T-helper 17 cell (primary cell): ENCODE data around the gene GSX2. TPM values are rescaled to one million over a fixed set of nuclear protein-coding genes. Genes with fewer than 3 reads are reported as not detected.
"Not testable (repeated sequence)": the region's sequence is repeated elsewhere in the genome, so short reads cannot be mapped to it uniquely, and the experiment has no call there.

Experiments used
- ATAC-seq: fragments of 150-1000 bp; cut with Tn5 transposase; 2 replicates; pipeline ENCODE4 v1.10.0; 2021; ENCODE audit warnings: mild to moderate bottlenecking, moderate library complexity
- DNase-seq, 3 donors: peaks; one replicate each; pipeline versions ENCODE4 v3.0.0 to v3.0.0-alpha.2; 2020 to 2021
- H3K9me3 ChIP-seq: one replicate; pipeline ENCODE4 v1.7.0; 2013; ENCODE audit warnings: low read length, mild to moderate bottlenecking; ENCODE audit not compliant: control insufficient read depth, poor library complexity, severe bottlenecking
- H3K27ac Mint-ChIP-seq: one replicate; pipeline ENCODE4 v1.8.0; 2022; ENCODE audit warnings: mild to moderate bottlenecking, moderate library complexity, mixed read lengths
- H3K27me3 Mint-ChIP-seq: one replicate; pipeline ENCODE4 v1.8.0; 2022; ENCODE audit warnings: mixed read lengths
- H3K36me3 Mint-ChIP-seq: one replicate; pipeline ENCODE4 v1.8.0; 2022; ENCODE audit warnings: low read depth, mixed read lengths
- H3K4me1 Mint-ChIP-seq: one replicate; pipeline ENCODE4 v1.8.0; 2022; ENCODE audit warnings: mild to moderate bottlenecking, mixed read lengths
- H3K4me3 Mint-ChIP-seq: one replicate; pipeline ENCODE4 v1.8.0; 2022; ENCODE audit warnings: mild to moderate bottlenecking, moderate library complexity, mixed read lengths
- total RNA-seq, 4 donors: library from RNA in 2 of 4; stranded (reverse) in 2 of 4; gene quantifications; one replicate each; pipeline ENCODE4 v1.2.3 and lab custom pipeline; 2022 to 2026

The GSX2 gene
- total RNA-seq (not detected), total RNA-seq (lab: John Stamatoyannopoulos, UW) (0 reads per million in 2 donors)

DNA sequence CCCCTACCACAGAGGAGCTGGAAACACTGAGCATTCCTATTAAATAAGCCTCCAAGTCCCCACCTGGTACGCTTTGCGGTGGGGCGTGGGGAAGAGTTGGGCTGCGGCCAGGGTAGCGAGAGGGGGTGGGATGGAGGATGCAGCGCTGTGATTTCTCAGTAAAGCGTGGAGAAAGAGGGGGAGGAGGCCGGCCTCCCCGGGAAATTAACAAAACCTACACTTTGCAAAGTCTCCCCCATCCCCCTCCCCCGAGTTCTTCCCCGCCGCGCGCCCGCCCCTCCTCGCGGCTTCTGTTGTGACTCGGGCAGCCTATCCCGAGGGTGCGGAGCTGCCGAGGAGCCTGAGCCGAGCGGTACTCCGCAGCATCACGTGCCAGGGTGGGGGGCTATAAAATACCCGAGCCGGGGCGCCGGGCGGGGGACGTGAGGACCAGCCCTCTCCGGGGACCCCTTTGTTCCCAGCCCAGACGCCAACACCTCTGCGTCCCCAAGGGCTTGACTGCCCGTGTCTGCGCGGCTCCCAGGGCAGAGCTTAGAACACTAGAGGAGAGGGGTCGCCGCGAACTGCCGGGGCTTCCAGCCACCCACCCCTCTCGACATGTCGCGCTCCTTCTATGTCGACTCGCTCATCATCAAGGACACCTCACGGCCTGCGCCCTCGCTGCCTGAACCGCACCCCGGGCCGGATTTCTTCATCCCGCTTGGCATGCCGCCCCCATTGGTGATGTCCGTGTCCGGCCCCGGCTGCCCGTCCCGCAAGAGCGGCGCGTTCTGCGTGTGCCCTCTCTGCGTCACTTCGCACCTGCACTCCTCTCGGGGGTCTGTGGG lies at the start of gene GSX2:
Gene GSX2 (plus strand): TSS at position 416 of the 827 bp plus-strand sequence. CDS start 182 bp downstream, at position 598.
- peaks cover 5% of the 10 kb centered on the region for H3K36me3 Mint-ChIP-seq
- H3K4me1 Mint-ChIP-seq = peaks cover 22% of the 10 kb centered on the region
- H3K9me3 ChIP-seq = no peaks in the 10 kb centered on the region
- H3K27me3 Mint-ChIP-seq = peaks cover 89% of the 10 kb centered on the region
- peak; percentile 16 for ATAC-seq
- DNase-seq = no peak
- peak within 1 kb of the TSS; percentile 59 for H3K27ac Mint-ChIP-seq
- H3K4me3 Mint-ChIP-seq = peak within 1 kb of the TSS; percentile 82

- Mint-ChIP-seq H3K4me1 (peaks cover 27% of the 10 kb centered on the region), H3K27ac (peak overlapping the region; percentile 84), H3K36me3 (peaks cover 12% of the 10 kb centered on the region), H3K4me3 (peak overlapping the region; percentile 64), H3K27me3 (no peaks in the 10 kb centered on the region)
- DNase-seq = no peak
- H3K9me3 ChIP-seq = no peaks in the 10 kb centered on the region
- no peak for ATAC-seq
Observed at GRCh38 chr4:54050214-54050904, 49.6 kb upstream of the GSX2 start.

DNA sequence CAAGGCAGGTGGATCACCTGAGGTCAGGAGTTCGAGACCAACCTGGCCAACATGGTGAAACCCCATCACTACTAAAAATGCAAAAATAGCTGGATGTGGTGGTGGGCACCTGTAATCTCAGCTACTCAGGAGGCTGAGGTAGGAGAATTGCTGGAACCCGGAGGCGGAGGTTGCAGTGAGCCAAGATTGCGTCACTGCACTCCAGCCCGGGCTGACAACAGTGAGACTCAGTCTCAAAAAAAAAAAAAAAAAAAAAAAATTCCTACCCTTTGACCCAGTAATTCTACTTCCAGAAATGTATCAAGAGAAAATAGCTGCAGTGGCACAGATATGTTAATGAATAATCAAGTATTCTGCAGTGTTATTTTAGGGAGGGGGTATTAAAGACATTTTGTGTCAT lies 46.6 kb upstream of the GSX2 start:
- DNase-seq, ATAC-seq, H3K4me3 Mint-ChIP-seq, H3K9me3 ChIP-seq, H3K27me3 Mint-ChIP-seq, H3K27ac Mint-ChIP-seq: not testable (repeated sequence)
- Mint-ChIP-seq H3K4me1 (peaks cover 52% of the 10 kb centered on the region), H3K36me3 (peaks cover 13% of the 10 kb centered on the region)

DNA sequence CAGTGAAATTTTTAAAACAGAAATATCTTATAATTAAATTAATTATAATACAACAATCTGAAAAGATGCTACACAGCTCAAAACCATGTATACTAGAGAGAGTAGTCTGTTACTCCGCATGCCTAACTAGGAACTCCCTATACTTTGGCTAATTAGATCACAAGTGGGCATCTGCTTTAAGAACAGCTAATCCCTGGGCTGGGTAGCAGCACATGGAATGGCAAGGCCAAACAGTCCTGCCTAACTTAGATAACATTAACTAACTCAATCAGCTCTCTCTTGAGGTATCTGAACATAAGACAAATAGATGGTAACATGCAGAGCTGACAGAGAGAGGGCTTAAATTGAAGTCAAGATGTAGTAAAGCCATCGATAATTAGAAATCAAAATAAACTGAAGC lies 45.5 kb upstream of the GSX2 start:
- no peak overlapping the region for H3K27ac Mint-ChIP-seq
- DNase-seq (no peak), ATAC-seq (no peak)
- H3K4me1 Mint-ChIP-seq = peaks cover 55% of the 10 kb centered on the region
- H3K4me3 Mint-ChIP-seq = no peak overlapping the region
- H3K27me3 Mint-ChIP-seq = no peaks in the 10 kb centered on the region
- no peaks in the 10 kb centered on the region for H3K9me3 ChIP-seq
- H3K36me3 Mint-ChIP-seq = peaks cover 14% of the 10 kb centered on the region

GRCh38 chr4:54055494-54055893 lies 44.5 kb upstream of the GSX2 start:
- H3K27me3 Mint-ChIP-seq = no peaks in the 10 kb centered on the region
- peaks cover 12% of the 10 kb centered on the region for H3K36me3 Mint-ChIP-seq
- H3K4me3 Mint-ChIP-seq = no peak overlapping the region
- no peak overlapping the region for H3K27ac Mint-ChIP-seq
- H3K4me1 Mint-ChIP-seq = peaks cover 57% of the 10 kb centered on the region
- no peak for DNase-seq
- ATAC-seq = no peak
- no peaks in the 10 kb centered on the region for H3K9me3 ChIP-seq

DNA sequence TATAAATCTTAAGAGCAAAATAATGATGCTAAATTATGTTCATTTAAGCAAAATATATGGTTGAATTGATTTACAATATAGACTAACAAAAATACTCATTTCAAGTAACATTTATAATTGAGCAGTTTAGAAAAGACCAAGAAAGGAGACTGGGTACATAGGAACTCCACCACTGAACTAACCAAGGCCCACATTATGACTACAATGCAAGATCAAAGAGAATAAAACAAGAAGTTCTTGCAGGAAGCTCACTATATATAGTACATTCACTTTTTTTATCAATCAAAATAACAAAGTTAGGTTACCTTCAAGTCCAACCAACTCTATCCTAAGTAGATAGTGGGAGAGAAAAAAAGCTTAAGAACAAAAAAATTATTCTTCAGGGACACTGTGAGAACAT lies 43.6 kb upstream of the GSX2 start:
- ATAC-seq (peak; percentile 57), DNase-seq (no peak)
- Mint-ChIP-seq H3K36me3 (peaks cover 12% of the 10 kb centered on the region), H3K4me1 (peaks cover 52% of the 10 kb centered on the region), H3K4me3 (peak overlapping the region; percentile 62), H3K27ac (no peak overlapping the region), H3K27me3 (no peaks in the 10 kb centered on the region)
- H3K9me3 ChIP-seq = no peaks in the 10 kb centered on the region

- Mint-ChIP-seq H3K4me3 (peak overlapping the region; percentile 82), H3K4me1 (peaks cover 62% of the 10 kb centered on the region), H3K27ac (peak overlapping the region; percentile 77), H3K36me3 (peaks cover 10% of the 10 kb centered on the region), H3K27me3 (no peaks in the 10 kb centered on the region)
- no peaks in the 10 kb centered on the region for H3K9me3 ChIP-seq
- DNase-seq = no peak
- ATAC-seq = peak; percentile 58
Observed at GRCh38 chr4:54058171-54058570, 41.8 kb upstream of the GSX2 start.

DNA sequence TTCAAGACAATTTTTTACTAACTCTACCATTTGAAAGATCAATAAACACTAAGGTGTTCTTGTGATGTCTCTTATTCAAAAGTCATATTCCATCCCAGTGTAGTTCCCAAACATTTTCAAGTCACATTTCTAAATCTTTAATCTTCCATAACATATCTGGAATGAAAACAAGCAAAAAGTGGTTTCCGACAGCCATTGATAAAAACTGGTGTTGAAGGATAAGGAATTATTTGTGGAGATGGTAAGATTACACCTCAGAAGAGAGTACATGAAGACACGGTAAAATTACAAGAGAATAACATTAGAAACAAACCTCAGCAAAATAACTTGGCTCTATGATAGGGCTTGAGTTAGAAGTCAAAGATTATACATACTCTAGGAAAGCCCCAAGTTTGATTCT lies 39.8 kb upstream of the GSX2 start:
- H3K36me3 Mint-ChIP-seq = peaks cover 4% of the 10 kb centered on the region
- no peaks in the 10 kb centered on the region for H3K27me3 Mint-ChIP-seq
- H3K27ac Mint-ChIP-seq = peak overlapping the region; percentile 77
- no peaks in the 10 kb centered on the region for H3K9me3 ChIP-seq
- no peak for DNase-seq
- H3K4me1 Mint-ChIP-seq = peaks cover 54% of the 10 kb centered on the region
- peak overlapping the region; percentile 39 for H3K4me3 Mint-ChIP-seq
- ATAC-seq = no peak

DNA sequence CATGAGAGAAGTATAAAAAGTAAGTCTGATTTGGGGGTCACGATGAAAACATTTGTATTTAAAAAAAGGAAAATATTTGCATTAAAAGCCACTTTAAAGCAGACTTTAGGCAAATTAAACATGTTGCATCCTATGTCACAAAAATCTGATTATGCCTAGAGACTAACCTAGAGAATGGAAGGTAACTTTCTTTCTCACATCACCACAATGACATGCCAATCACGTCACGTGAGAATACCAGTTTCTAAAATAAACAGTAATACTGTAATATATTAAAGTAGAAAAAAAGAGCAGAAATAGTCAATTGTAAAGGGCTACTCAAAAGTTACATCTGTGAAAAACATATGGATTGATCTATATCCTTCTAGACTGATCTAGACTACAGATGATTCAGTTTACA lies 38.9 kb upstream of the GSX2 start:
- Mint-ChIP-seq H3K4me3 (peak overlapping the region; percentile 94), H3K4me1 (peaks cover 55% of the 10 kb centered on the region), H3K36me3 (peaks cover 3% of the 10 kb centered on the region), H3K27ac (no peak overlapping the region), H3K27me3 (no peaks in the 10 kb centered on the region)
- H3K9me3 ChIP-seq = no peaks in the 10 kb centered on the region
- ATAC-seq (no peak), DNase-seq (no peak)

- H3K36me3 Mint-ChIP-seq = peaks cover 3% of the 10 kb centered on the region
Observed at GRCh38 chr4:54061873-54062272, 38.1 kb upstream of the GSX2 start.

DNA sequence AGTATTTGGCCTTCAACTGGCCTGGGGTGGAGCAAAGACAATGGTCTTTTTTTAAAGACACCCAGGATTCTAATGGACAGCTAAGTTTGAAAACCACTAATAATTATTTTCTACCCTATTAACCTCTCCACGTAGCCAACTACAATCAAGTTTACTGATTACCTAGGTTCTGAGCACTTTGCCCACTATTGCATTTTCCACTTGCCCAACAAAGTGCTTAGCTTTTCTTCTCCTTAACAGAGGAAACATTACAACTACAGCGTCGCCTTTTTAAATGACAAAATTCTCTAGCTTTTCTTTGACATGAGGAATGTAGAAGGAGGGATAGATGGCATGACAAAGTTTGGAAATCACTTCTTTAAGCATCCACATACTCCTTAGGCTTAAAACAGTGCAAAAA lies 37.6 kb upstream of the GSX2 start:
- ATAC-seq (no peak), DNase-seq (no peak)
- Mint-ChIP-seq H3K4me1 (peaks cover 43% of the 10 kb centered on the region), H3K27ac (peak overlapping the region; percentile 97), H3K4me3 (peak overlapping the region; percentile 94), H3K36me3 (peaks cover 3% of the 10 kb centered on the region), H3K27me3 (no peaks in the 10 kb centered on the region)
- no peaks in the 10 kb centered on the region for H3K9me3 ChIP-seq

More at GRCh38 chr4:54061873-54062272, 38.1 kb upstream of the GSX2 start:
- H3K9me3 ChIP-seq = no peaks in the 10 kb centered on the region
- ATAC-seq = no peak
- no peak for DNase-seq
- H3K4me3 Mint-ChIP-seq = peak overlapping the region; percentile 94
- H3K27me3 Mint-ChIP-seq = no peaks in the 10 kb centered on the region
- H3K4me1 Mint-ChIP-seq = peaks cover 48% of the 10 kb centered on the region
- H3K27ac Mint-ChIP-seq = peak overlapping the region; percentile 97

GRCh38 chr4:54063229-54063628 lies 36.7 kb upstream of the GSX2 start:
- ATAC-seq (no peak), DNase-seq (no peak)
- peak overlapping the region; percentile 94 for H3K4me3 Mint-ChIP-seq
- H3K4me1 Mint-ChIP-seq = peaks cover 35% of the 10 kb centered on the region
- peak overlapping the region; percentile 97 for H3K27ac Mint-ChIP-seq
- H3K36me3 Mint-ChIP-seq = peaks cover 2% of the 10 kb centered on the region
- H3K9me3 ChIP-seq = no peaks in the 10 kb centered on the region
- no peaks in the 10 kb centered on the region for H3K27me3 Mint-ChIP-seq

- Mint-ChIP-seq H3K4me3 (peak overlapping the region; percentile 94), H3K36me3 (no peaks in the 10 kb centered on the region), H3K4me1 (peaks cover 31% of the 10 kb centered on the region), H3K27me3 (no peaks in the 10 kb centered on the region), H3K27ac (peak overlapping the region; percentile 97)
- ATAC-seq (peak; percentile 17), DNase-seq (peak; percentile 13 to 32 (median 27))
- H3K9me3 ChIP-seq = no peaks in the 10 kb centered on the region
Observed at GRCh38 chr4:54063737-54064316, 36.1 kb upstream of the GSX2 start.
